GM19468 (cell line): Measurements from ENCODE around the gene CORO7.

Experiments used
- ATAC-seq: cut with Tn5 transposase; IDR thresholded peaks from one replicate; pipeline ENCODE4 v1.9.1; 2021; ENCODE audit warnings: mild to moderate bottlenecking, moderate library complexity, moderate number of reproducible peaks; ENCODE audit not compliant: unreplicated experiment; ENCODE audit errors: extremely low read depth

CORO7 gene

GRCh38 chr16:4416200-4417032, at the start of gene CORO7:
TSS of gene CORO7 (minus strand) at chr16:4416596. CDS start at chr16:4416518, 78 bp downstream.
- peak; percentile 29 for ATAC-seq

DNA sequence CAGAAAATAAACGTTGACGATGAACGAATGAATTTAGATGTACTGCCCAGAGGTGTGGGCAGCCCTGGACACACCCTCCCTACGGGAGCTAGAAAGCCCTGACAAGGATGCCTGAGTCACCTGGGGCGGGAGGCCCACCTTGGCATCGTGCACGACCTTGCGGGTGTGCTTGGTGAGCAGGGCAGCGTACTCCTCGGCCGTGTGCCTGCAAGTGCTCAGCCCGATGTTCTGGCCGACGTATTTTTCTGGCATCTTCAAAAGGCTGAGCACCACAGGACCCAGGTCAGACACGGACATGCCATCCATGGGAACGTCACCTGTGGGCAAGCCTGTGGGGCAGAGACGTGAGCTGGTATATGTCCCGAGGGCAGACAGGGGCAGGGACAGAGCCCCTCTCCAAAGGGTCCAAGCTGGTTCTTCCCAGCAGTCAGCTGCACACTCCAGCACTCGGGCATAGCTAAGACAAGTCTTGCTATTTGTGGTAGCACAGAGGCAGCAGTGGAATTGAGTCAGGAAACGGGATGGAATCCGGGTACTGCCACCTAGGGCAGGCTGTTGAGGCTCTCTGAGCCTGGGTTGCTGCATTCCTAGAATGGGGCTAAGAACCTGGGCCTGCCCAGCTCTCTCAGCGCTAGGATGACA, 47.2 kb upstream of the CORO7 start:
- ATAC-seq: no peak

DNA sequence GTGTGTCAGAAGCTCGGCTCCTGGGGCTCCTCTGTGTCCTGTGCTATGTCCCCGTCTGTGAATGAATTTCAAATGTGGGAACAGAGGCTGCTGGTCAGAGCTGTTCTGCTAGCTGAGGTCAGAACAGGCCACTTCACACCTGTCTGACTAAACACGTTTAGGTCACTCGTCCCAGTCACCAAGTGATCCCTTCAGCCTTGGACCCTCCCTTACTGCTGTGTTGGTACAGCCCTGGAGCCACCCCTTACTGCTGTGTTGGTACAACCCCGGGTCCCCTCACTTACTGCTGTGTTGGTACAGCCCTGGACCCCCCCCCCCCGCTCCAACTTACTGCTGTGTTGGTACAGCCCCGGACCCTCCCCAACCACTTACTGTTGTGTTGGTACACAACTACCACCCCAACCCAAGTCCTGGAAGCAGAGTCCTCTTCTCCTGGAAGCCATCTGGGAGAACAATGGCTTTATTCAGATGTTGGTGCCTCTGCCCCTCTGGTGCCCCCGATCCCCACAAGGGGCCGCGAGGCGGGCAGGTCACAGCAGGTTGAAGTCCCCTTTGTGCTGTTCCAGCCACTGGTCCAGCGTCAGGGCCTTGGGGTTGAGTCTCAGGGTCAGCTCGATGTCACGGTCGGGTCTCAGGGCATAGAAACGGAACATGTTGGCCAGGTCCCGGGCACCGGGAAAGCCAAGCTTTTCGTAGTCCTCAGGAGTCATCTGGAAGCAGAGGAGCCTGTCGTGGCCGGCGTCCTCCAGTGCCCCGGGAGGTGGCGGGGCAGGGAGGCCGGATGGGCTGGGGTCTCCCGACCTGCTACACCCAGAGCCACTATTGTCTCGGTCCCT, 45.1 kb upstream of the CORO7 start:
- no peak for ATAC-seq

- ATAC-seq: no peak
Observed at GRCh38 chr16:4460936-4461249, 44.5 kb upstream of the CORO7 start.

DNA sequence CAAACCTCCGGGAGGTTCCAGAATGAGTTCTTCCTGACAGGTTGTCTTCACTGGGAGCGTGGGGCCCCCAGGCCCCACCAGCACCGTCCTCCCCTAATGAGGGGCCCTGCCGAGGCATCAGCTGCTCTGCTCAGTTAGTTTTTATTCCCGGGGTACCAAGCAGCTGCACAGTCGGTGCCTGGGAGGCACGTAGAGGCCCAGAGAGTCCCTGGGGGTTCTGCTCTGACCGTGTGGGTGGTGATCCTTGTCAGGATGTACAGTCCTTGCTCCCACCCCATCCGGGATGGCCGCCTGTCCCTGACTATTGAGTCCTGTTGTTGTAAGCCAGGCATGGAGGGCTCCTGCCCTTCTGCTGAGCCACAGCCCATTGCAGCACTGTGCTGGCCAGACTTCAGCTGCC, 39.6 kb upstream of the CORO7 start:
- no peak for ATAC-seq

DNA sequence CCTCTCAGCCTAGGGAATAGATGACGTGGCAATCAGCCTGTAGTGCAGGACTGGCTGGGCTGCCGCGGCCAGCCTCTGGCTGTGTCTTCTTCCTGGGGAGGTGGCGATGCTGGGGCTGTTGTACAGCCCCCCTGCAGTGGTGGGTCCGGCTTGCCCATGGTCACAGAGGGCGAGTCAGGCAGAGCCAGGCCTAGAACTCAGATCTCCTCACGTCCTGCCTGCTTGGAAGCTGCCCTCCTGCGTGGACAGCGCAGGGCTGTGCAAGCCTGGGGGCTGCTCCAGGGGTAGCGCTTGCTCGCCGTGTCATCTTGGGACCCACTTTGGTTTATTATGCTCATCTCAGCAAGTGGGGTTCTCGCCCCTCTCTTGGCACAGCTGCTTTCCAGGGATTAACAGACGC, 38.7 kb upstream of the CORO7 start:
- no peak for ATAC-seq

DNA sequence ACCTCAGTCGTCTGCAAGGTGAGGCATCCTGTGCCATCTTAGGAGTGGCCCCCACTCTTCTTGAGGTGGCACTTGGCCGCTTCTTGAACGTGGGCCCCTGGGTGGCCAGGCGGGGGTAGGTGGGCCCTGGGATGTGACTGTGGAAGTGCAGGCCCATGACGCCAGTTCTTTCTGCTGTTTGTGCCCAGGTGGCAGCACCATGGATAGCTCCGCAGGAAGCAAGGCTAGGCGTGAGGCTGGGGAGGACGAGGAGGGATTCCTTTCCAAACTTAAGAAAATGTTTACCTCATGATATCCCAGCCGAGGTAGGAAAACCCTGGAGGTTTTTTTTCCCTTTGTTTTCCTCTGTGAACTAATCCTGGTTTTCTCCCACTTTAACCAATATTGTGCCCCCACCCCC, 38.2 kb upstream of the CORO7 start:
- no peak for ATAC-seq

GRCh38 chr16:4452674-4453073, 36.3 kb upstream of the CORO7 start:
- ATAC-seq: no peak

DNA sequence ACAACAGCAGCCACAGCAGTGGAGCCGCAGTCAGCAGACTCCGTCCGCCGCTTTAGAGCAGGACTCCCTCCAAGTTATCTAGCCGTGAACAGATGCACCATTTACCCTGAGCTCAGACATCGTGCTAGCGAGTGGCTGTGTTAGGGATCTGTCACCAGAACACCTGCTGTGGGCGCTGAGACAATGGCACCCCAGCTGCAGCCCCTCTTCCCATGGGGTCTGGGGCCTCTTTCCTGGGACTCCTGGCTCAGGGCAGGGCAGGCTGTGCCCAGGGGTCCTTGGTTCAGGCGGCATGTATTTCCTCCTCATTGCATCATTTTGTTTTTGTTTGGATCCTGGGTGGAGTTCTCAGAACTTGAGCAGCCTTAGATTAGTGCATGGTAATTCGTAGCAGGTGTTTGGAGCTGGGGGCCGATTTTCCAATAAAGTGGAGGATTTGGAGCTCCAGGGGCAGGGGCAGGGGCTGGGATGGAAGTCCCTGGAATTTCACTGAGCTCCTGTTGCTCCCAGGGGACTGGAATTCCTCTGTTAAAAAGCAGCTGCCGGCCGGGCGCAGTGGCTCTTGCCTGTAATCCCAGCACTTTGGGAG, 34.6 kb upstream of the CORO7 start:
- no peak for ATAC-seq

DNA sequence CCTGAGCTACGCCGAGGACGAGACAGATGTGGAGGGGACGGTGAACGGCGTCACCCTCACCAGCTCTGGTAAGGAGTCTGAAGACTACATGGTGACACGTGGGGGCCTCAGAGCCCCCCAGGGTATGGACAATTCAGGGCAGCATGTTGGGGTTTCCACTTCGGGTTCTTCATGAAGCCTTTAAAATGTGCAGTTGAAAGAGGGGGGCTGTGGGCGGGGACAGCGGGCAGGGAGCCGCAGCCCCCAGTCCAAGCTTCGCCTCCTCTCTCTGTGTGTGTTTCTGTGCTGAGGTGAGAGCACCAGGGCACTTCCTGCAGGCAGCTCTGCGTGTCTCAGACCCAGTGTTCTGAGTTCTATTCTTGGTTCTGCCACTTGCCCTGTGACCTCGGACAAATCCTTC, 34.0 kb upstream of the CORO7 start:
- no peak for ATAC-seq

DNA sequence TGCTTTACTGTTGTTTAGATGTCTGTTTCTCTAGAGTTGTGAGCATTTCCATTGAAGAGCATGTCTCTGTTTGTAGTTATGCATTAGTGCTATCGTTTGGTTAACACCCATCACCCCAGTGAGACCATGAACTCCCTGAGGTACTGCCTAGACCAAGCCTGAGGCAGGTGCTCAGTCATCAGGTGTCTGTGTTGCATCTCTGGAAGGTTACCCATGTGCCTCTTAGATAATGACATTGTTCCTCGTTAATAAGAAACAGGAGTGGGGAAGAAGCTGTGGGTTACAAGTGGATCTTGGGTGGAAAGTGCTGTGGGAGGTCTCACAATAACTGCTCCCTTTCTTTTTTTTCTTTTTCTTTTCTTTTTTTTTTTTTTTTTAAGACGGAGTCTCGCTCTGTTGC, 27.6 kb upstream of the CORO7 start:
- ATAC-seq: no peak

DNA sequence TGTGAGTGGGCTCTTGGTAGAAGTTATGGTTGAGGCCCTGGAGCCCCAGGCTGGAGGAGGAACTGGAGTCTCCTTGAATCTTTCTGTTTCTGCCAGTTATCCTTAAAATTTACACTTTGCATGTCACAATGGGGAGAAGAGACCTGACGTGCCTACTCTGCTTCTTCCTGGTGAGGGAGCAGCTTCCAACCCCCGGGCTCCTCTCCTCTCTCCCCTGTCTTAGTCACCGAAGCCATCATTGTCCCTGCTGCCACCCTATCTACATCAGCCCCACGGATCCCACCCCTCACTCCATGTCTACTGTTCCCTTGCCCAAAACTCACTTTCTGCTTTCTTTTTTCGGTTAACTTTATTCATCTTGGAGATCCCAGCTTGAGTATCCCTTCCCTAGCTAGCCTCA, 26.9 kb upstream of the CORO7 start:
- ATAC-seq: no peak

DNA sequence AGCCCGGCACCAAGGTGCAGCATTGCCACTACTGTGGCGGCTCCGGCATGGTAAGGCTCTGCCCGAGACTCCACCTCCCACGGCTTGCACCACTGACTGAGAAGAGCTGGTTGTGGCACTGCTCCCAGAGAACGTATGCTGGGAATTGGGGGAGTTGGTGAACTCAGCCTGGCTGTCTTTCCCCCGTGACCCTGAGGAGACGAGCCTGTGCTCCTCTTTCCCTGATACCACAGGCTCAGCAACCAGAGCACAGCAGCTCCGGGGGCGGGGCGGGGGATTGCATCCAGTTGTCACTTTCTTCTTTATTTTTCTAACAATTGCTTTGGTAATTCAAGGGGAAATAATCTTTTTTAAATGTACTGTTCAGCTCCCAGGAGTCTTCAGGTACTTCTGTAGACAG, 26.0 kb upstream of the CORO7 start:
- no peak for ATAC-seq

DNA sequence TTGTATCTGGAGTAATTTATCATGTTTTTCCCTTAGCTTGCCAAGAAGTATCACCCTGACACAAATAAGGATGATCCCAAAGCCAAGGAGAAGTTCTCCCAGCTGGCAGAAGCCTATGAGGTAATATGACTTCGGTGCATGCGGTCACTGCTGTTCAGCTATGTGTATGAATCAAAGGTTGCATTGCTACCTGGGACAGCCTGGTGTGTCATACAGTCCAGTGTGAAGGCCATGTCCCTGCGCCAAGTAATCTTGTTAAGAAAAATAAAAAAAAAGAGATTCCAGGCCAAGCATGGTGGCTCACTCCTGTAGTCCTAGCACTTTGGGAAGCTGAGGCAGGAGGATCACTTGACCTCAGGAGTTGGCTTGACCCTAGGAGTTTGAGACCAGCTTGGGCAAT, 21.0 kb upstream of the CORO7 start:
- ATAC-seq: no peak

DNA sequence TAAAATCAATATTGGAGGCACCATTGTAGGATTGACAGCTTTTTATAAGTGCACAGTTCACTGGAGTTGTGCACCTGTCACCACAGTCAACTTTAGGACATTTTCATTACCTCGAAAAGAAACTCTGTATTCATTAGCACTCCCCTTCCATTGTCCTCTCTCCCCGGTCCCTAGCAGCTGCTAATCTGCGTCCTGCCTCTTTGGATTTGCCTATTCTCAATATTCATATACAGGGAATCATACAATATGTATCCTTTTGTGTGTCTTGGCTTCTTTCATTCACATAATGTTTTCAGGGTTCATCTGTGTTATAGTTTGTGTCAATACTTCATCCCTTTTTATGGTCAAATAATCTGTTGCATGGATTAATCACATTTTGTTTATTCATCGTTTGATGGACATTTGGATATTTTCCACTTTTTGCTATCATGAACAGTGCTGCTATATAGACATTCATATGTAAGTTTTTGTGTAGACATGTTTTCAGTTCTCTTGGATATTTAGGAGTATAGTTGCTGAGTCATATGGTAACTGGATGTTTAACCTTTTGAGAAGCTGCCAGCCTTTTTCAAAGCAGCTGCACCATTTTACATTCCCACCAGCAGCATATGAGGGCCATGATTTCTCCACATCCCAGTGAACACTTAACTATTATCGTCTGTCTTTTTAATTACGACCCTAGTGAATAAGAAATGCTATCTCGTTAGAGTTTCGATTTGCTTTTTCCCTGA, 19.1 kb upstream of the CORO7 start:
- ATAC-seq: no peak

- ATAC-seq: no peak
Observed at GRCh38 chr16:4433914-4434787, 17.8 kb upstream of the CORO7 start.

DNA sequence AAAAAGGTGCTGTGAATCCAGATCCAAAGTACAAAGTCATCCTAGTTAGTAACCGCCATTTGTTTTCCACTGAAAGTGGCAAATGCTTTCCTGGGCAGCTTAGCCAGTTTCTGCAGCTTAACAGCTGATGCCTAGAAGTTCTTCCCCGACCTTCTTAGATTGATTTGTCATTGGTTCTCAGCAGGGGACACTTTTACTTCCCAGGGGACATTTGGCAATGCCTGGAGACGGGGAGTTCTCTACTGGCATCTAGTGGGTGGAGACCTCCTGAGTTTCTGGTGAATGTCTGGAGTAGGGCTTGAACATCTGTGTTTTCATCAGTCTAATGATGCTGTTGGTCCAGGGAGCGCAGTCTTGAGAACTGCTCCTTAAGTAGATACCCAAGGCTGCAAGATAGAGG, 16.8 kb upstream of the CORO7 start:
- no peak for ATAC-seq

DNA sequence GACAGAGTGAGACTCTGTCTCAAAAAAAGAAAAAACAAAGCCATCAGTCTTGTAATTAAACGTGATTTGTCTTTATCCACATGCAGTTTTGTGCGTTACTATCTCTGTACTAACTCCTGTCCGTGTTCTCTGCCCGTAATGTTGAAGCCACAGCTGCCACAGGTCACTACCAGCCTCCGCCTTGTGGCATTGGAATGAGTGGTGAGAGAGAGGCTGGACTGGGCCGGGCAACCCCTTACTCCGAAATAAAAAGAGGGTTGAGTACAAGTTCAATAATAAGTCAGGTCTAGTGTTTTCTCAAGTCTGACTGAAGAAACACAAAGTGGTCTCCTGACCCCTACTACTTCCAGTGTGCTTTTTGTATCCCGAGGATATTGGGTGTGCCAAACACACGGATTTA, 14.6 kb upstream of the CORO7 start:
- ATAC-seq: no peak

- no peak for ATAC-seq
Observed at GRCh38 chr16:4428500-4428899, 12.1 kb upstream of the CORO7 start.
